RWPE2 (cell line): Measurements from ENCODE around the gene MACROD2.
A peak's percentile ranks its signal among the peaks of the same experiment; 100 is the strongest.
"Not testable (repeated sequence)": the region's sequence is repeated elsewhere in the genome, so short reads cannot be mapped to it uniquely, and the experiment has no call there.

ENCODE experiments used
- ATAC-seq: fragments of 200-7000 bp; cut with Tn5 transposase; 3 replicates; pipeline ENCODE4 v1.9.1; 2021; ENCODE audit warnings: low read depth
- DNase-seq: peaks from one replicate; pipeline ENCODE4 v3.0.0-alpha.2; 2020; ENCODE audit warnings: low spot score
- H3K27ac ChIP-seq: fragments of 450-650 bp; 2 replicates; pipeline ENCODE4 v1.5.1; 2017; ENCODE audit warnings: mild to moderate bottlenecking; ENCODE audit not compliant: poor library complexity, severe bottlenecking
- H3K27me3 ChIP-seq: fragments of 250-450 bp; sonication (Bioruptor Pico); 2 replicates; pipeline ENCODE4 v1.5.1; 2021; ENCODE audit warnings: mild to moderate bottlenecking, moderate library complexity; ENCODE audit not compliant: insufficient read depth, poor library complexity, severe bottlenecking
- H3K36me3 ChIP-seq: fragments of 250-450 bp; sonication (Bioruptor Pico); 2 replicates; pipeline ENCODE4 v1.5.1; 2020; ENCODE audit warnings: low read depth, mild to moderate bottlenecking, moderate library complexity
- H3K4me1 ChIP-seq: fragments of 250-450 bp; sonication (Bioruptor Pico); 2 replicates; pipeline ENCODE4 v1.5.1; 2021; ENCODE audit warnings: mild to moderate bottlenecking, moderate library complexity; ENCODE audit not compliant: insufficient read depth, poor library complexity, severe bottlenecking
- H3K4me3 ChIP-seq: fragments of 250-450 bp; sonication (Bioruptor Pico); 2 replicates; pipeline ENCODE4 v1.5.1; 2021; ENCODE audit warnings: mild to moderate bottlenecking, moderate library complexity; ENCODE audit not compliant: severe bottlenecking
- H3K9me3 ChIP-seq: fragments of 250-450 bp; sonication (Bioruptor Pico); 2 replicates; pipeline ENCODE4 v1.5.1; 2021; ENCODE audit warnings: mild to moderate bottlenecking, moderate library complexity; ENCODE audit not compliant: severe bottlenecking
- TF ChIP-seq, protein P1 (sequence below): fragments of 450-650 bp; IDR thresholded peaks from one replicate; pipeline ENCODE4 v1.5.1; 2017; ENCODE audit warnings: mild to moderate bottlenecking, moderate library complexity; ENCODE audit not compliant: poor library complexity, severe bottlenecking

The MACROD2 gene

DNA sequence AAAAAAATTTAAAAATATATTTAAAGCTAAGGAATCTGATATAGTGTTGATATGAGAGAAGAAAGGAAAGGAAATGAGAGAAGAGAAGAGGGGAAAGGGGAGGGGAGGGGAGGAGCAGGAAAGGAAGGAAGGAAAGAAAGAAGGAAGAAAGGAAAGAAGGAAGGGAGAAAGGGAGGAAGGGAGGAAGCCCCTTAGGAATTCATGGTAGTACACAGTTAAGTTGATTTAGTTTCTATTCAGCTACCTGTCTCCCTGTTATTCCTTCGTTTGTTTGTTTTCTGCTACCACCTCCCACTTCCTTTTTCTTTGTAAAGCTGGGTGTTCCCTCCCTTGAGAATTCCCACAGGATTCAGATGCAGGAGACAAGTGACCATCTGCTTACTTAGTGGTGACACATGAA is 1367.5 kb downstream of the MACROD2 start:
- TF ChIP-seq, protein P1, sequence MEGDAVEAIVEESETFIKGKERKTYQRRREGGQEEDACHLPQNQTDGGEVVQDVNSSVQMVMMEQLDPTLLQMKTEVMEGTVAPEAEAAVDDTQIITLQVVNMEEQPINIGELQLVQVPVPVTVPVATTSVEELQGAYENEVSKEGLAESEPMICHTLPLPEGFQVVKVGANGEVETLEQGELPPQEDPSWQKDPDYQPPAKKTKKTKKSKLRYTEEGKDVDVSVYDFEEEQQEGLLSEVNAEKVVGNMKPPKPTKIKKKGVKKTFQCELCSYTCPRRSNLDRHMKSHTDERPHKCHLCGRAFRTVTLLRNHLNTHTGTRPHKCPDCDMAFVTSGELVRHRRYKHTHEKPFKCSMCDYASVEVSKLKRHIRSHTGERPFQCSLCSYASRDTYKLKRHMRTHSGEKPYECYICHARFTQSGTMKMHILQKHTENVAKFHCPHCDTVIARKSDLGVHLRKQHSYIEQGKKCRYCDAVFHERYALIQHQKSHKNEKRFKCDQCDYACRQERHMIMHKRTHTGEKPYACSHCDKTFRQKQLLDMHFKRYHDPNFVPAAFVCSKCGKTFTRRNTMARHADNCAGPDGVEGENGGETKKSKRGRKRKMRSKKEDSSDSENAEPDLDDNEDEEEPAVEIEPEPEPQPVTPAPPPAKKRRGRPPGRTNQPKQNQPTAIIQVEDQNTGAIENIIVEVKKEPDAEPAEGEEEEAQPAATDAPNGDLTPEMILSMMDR = no peak
- no peak overlapping the region for H3K27ac ChIP-seq
- DNase-seq (no peak), ATAC-seq (no peak)
- no peaks in the 10 kb centered on the region for H3K9me3 ChIP-seq
- no peaks in the 10 kb centered on the region for H3K27me3 ChIP-seq
- H3K36me3 ChIP-seq = no peaks in the 10 kb centered on the region
- peaks cover 9% of the 10 kb centered on the region for H3K4me1 ChIP-seq
- no peak overlapping the region for H3K4me3 ChIP-seq

DNA sequence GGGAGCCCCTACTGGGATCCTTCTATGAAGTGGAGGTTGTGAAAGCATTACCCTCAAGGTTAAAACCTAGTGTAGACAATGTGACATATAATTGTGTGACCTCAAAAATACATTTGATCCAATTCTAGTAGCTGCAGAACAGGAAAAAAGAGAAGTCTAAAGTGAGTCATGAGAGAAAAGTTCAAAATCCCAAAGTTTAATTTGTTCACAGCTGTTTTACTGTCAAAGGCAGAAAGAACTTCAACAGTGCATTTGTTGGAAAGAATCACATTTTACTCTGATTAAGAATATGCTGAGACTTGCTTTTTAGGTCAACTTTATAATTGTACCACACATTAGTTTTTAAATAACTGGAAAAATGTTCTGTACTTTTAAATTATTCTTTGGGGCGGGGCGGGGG is 1369.5 kb downstream of the MACROD2 start:
- H3K27ac ChIP-seq = no peak overlapping the region
- no peaks in the 10 kb centered on the region for H3K27me3 ChIP-seq
- ATAC-seq (no peak), DNase-seq (no peak)
- H3K36me3 ChIP-seq = no peaks in the 10 kb centered on the region
- H3K9me3 ChIP-seq = no peaks in the 10 kb centered on the region
- H3K4me1 ChIP-seq = no peaks in the 10 kb centered on the region
- TF ChIP-seq, protein P1 = no peak
- no peak overlapping the region for H3K4me3 ChIP-seq

DNA sequence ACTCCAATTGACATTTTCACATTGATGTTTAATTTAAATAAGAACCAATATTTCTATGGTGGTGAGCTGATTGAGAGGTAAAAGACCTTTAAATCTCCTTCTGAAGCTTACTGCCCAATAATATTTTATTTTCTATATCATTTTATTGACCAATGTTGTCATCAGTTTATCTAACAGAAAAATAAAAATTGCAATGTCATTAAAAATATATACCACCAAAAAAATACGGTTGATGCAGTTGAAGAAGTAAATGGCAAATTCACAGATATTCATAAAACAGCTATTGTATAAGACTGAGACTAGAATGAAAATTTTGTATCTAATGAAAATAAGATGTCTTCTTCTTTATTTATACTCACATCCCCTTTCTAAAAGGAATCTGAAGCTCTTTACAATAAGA is 1375.1 kb downstream of the MACROD2 start:
- no peaks in the 10 kb centered on the region for H3K36me3 ChIP-seq
- H3K4me3 ChIP-seq = no peak overlapping the region
- H3K27me3 ChIP-seq = no peaks in the 10 kb centered on the region
- no peaks in the 10 kb centered on the region for H3K4me1 ChIP-seq
- ATAC-seq (no peak), DNase-seq (no peak)
- H3K9me3 ChIP-seq = no peaks in the 10 kb centered on the region
- TF ChIP-seq, protein P1 = no peak
- no peak overlapping the region for H3K27ac ChIP-seq

DNA sequence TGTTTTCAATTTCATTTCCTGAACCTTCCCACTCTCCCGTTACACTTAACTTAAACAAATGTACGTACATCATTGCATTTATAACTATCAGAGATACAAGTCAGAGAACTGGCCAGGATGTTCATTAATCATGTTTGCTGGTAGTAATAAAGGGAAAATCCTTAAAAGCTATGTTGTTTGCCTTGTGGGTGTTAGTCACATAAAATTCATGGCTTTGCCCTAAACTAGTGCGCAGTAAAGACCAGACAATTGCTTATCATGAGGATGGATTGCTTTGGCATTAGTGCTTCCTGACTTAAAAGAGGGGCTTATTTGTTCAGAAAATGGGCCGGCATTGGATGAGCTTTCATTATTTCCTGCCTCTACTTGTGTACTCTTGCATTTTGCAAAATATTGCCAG is 1379.4 kb downstream of the MACROD2 start:
- TF ChIP-seq, protein P1 = no peak
- Histone ChIP-seq H3K27ac (no peak overlapping the region), H3K27me3 (no peaks in the 10 kb centered on the region), H3K36me3 (no peaks in the 10 kb centered on the region), H3K9me3 (no peaks in the 10 kb centered on the region), H3K4me1 (no peaks in the 10 kb centered on the region), H3K4me3 (no peak overlapping the region)
- ATAC-seq (no peak), DNase-seq (no peak)

DNA sequence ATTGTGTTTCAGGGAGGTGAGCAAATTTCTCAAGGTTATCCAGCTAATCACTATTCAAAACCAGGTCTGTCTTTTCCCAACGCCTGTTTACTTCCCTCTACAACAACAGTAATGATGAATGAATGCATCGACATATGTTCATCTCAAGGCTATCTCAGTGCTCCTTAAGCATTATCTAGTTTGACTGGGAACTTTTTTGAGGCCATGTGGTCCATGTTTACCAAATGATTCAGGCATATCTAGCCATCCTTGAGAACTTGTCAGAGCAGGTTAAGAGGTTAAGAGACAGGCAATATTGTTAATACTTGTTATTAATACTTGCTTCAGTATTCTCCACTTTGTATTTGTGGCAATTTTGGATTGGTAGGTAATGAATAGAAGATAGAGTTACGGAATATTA is 1380.5 kb downstream of the MACROD2 start:
- no peaks in the 10 kb centered on the region for H3K27me3 ChIP-seq
- ATAC-seq (no peak), DNase-seq (no peak)
- H3K9me3 ChIP-seq = no peaks in the 10 kb centered on the region
- H3K36me3 ChIP-seq = no peaks in the 10 kb centered on the region
- no peaks in the 10 kb centered on the region for H3K4me1 ChIP-seq
- H3K27ac ChIP-seq = no peak overlapping the region
- H3K4me3 ChIP-seq = no peak overlapping the region
- TF ChIP-seq, protein P1 = no peak

DNA sequence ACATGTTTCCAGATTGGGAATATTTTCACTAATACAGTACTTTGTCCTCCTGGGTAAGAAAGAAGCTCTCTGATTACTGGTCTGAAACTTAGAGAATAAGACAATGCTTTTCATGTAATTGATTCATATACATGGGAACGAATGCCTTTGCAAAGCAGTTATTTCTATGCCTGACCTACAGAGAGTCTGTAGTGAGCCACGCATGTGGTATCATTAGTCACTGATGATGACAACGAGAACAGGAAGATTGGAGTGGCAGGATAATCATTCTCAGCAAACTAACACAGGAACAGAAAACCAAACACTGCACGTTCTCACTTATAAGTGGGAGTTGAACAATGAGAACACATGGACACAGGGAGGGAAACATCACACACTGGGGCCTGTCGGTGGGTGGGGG is 1382.3 kb downstream of the MACROD2 start:
- H3K4me3 ChIP-seq, H3K27me3 ChIP-seq: not testable (repeated sequence)
- ATAC-seq = peak; percentile 48; the same call in 1 of the 3 replicates

More for the DNA sequence above, 1382.3 kb downstream of the MACROD2 start:
- H3K36me3 ChIP-seq, H3K27ac ChIP-seq, DNase-seq, H3K4me1 ChIP-seq, H3K9me3 ChIP-seq: not testable (repeated sequence)
